ENCODE data around the gene PYGM. TPM values are rescaled to one million over a fixed set of nuclear protein-coding genes. Genes with fewer than 3 reads are reported as not detected.

Gene PYGM
- total RNA-seq, 2 donors from 2014 or later = 8.0 to 22.4 TPM

DNA sequence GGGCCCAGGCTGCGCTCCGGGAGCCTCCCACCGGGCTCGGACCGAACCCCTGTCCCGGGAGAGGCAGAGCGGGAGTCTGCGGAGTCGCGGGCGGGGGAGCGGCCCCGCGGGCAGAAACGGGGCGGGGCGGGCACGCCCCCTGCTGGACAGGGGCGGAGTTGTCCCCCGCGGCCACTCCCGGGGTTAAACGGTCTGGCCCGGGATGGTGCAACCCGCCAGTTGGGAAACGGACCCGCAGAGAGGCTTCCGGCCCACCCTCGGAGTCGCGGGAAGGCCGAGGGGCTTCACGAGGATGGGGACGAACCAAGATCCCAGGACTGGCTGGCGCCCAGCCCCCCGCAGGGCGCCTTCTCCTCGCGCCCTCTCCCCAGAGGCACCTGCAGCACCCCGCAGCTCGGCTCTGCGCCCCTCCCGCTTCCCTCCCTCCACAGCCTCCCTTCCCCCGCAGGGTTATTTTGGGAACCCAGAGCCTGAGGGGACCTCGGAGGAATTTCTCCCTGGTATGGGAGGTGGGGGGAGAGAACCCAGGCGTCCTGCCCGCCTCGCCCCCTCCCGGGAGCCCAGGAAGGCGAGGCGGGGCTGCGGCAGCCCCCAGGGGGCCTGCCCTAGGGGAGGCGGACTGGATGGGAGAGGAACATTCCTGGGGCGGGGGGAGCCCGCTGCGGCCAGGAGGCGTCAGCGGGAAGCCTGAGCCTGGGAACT, 16.7 kb downstream of the PYGM start:
- Histone ChIP-seq H3K4me3 (peak overlapping the region; percentile 40 to 45), H3K4me1 (replicated peaks) (peaks cover 7% of the 10 kb centered on the region), H3K27ac (peak overlapping the region; percentile 52 to 83), H3K9me3 (no peaks in the 10 kb centered on the region), H3K36me3 (no peaks in the 10 kb centered on the region), H3K27me3 (replicated peaks; ENCODE audit: insufficient read depth) (no peaks in the 10 kb centered on the region)
- no peak for TF ChIP-seq POLR2AphosphoS5 (IDR thresholded peaks at IDR 0.05)
- TF ChIP-seq, protein P1, sequence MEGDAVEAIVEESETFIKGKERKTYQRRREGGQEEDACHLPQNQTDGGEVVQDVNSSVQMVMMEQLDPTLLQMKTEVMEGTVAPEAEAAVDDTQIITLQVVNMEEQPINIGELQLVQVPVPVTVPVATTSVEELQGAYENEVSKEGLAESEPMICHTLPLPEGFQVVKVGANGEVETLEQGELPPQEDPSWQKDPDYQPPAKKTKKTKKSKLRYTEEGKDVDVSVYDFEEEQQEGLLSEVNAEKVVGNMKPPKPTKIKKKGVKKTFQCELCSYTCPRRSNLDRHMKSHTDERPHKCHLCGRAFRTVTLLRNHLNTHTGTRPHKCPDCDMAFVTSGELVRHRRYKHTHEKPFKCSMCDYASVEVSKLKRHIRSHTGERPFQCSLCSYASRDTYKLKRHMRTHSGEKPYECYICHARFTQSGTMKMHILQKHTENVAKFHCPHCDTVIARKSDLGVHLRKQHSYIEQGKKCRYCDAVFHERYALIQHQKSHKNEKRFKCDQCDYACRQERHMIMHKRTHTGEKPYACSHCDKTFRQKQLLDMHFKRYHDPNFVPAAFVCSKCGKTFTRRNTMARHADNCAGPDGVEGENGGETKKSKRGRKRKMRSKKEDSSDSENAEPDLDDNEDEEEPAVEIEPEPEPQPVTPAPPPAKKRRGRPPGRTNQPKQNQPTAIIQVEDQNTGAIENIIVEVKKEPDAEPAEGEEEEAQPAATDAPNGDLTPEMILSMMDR (IDR thresholded peaks at IDR 0.05) = peak; percentile 69 to 81 (median 74)
- no peak for TF ChIP-seq POLR2A (IDR thresholded peaks at IDR 0.05)
- 1% methylated on average over 40 of the region's 58 CpGs for WGBS
- no peak for DNase-seq (ENCODE audit: low spot score)
- intact Hi-C loops (cut with DNase I) = loop anchor here (5.0 kb wide), 1 partner anchor 34 kb away; the partner anchor contains the start of gene SF1

DNA sequence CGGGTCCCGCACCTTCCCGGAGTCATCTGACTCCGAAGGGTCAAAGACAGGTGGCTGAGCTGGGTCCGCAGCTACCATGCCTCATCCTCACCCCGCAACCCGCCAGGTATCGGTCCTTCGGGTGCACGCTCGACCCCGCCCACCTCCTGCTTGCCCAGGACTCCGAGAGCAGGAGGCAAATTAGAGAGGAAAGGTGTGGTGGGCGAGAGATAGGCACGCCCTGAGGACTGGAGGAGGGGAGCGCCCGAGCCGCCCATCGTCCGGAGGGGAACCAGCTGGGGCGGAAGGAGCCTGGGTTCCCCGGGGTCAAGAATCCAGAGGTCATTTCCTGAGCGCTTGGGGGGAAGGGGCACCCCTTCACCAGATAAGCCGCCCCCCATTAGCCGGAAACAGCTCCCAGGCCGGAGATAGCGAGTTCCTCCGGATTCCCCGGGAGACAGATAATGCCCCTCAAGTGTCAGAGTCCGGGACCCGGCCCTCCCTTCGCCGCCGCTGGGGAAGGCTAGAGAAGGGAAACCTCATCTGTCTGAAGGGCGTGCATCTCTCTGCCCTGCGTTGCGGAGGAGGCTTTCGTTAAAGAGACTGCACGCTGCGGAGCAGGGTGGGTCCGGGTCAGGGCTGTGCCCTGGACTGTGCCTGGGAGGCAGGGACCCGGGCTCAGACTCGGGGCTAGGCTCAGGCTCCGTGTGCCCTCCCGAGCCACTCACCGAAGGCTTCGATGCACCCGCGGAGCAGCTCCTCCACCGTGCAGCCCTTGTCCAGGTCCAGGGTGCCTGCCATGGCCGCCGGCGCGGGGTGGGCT, 17.5 kb downstream of the PYGM start:
- H3K4me3 ChIP-seq = peak overlapping the region; percentile 40 to 45
- no peaks in the 10 kb centered on the region for H3K27me3 ChIP-seq (replicated peaks; ENCODE audit: insufficient read depth)
- H3K9me3 ChIP-seq = no peaks in the 10 kb centered on the region
- intact Hi-C loops (cut with DNase I) = loop anchor here (5.0 kb wide), 1 partner anchor 35 kb away; the partner anchor contains the start of gene SF1
- TF ChIP-seq POLR2AphosphoS5 (IDR thresholded peaks at IDR 0.05) = no peak
- TF ChIP-seq, protein P1 (IDR thresholded peaks at IDR 0.05) = no peak
- TF ChIP-seq POLR2A (IDR thresholded peaks at IDR 0.05) = no peak
- 9% methylated on average over 53 of the region's 54 CpGs for WGBS
- H3K4me1 ChIP-seq (replicated peaks) = peaks cover 7% of the 10 kb centered on the region
- peak overlapping the region; percentile 40 to 83 for H3K27ac ChIP-seq
- DNase-seq (ENCODE audit: low spot score) = no peak
- no peaks in the 10 kb centered on the region for H3K36me3 ChIP-seq

DNA sequence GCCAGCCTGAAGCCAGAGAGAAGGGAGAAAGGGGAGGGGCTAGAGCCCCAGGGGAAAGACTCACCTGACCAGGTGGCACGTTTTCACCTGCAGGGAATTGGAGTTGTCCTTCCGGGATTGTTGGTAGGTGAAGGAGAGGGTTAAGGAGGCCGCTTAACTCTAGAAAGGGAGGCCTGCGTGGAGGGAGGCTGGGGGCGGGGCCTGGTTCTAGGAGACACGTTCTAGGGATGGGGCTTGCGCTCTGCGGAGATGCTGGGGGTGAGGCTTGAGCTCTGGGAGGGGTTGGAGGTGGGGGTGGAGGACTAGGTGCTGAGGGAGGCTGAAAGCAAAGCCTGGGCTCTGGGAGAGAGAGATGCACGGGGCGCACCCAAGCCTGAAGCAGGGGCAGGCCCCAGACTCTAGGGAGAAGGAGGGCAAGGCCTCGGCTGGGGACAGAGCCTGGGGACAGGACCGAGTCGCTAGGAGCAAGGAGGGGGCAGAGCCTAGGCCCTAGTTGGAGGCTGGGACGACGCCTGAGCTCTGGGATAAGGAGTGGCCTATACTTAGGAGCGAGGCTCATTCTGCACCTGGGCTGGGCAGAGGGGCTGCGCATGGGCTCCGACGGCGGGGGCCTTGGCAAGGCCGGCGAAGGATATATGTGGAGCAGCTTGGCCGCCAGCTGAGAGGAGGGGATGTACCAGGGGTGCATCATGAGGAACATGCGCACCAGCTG, 18.2 kb downstream of the PYGM start:
- TF ChIP-seq POLR2A (IDR thresholded peaks at IDR 0.05) (no peak), POLR2AphosphoS5 (IDR thresholded peaks at IDR 0.05) (no peak)
- TF ChIP-seq, protein P1 (IDR thresholded peaks at IDR 0.05) = no peak
- peaks cover 7% of the 10 kb centered on the region for H3K4me1 ChIP-seq (replicated peaks)
- H3K4me3 ChIP-seq = no peak overlapping the region
- no peaks in the 10 kb centered on the region for H3K9me3 ChIP-seq
- H3K36me3 ChIP-seq = no peaks in the 10 kb centered on the region
- intact Hi-C loops (cut with DNase I) = loop anchor here (5.0 kb wide), 1 partner anchor 36 kb away; the partner anchor contains the start of gene SF1
- no peak overlapping the region for H3K27ac ChIP-seq
- H3K27me3 ChIP-seq (replicated peaks; ENCODE audit: insufficient read depth) = no peaks in the 10 kb centered on the region
- WGBS = 50% methylated on average over 24 of the region's 24 CpGs
- no peak for DNase-seq (ENCODE audit: low spot score)

DNA sequence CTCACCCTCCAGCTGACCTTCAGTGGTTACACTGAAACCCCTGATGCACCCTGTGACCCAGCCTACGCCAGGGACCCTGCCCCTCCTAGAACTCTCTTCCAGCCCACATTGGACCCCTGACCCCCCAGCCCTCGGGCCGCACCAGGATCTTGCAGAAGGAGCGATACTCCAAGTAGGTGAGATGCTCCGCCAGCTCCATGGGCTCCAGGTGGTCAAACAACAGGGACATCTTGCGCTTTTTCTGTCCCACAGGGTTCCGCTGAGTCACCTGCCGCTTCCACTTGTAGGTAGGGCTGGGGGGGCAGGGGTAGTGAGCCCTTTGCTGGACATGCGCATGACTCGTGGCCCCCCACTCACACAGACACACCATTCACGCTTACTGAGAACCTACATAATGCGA, 19.9 kb downstream of the PYGM start:
- H3K27ac ChIP-seq = no peak overlapping the region
- no peaks in the 10 kb centered on the region for H3K27me3 ChIP-seq (replicated peaks; ENCODE audit: insufficient read depth)
- WGBS = 89% methylated on average over 12 of the region's 12 CpGs
- TF ChIP-seq, protein P1 (IDR thresholded peaks at IDR 0.05) = no peak
- TF ChIP-seq POLR2AphosphoS5 (IDR thresholded peaks at IDR 0.05) = no peak
- no peak for TF ChIP-seq POLR2A (IDR thresholded peaks at IDR 0.05)
- no peak overlapping the region for H3K4me3 ChIP-seq
- intact Hi-C loops (cut with DNase I) = loop anchor here (5.0 kb wide), 1 partner anchor 37 kb away; the partner anchor contains the start of gene SF1
- H3K9me3 ChIP-seq = no peaks in the 10 kb centered on the region
- H3K36me3 ChIP-seq = no peaks in the 10 kb centered on the region
- no peak for DNase-seq (ENCODE audit: low spot score)
- peaks cover 7% of the 10 kb centered on the region for H3K4me1 ChIP-seq (replicated peaks)

Measured in prostate gland (tissue), 2 donors.